ENCODE measurements around the gene TUBE1. TPM values are rescaled to one million over a fixed set of nuclear protein-coding genes. Genes with fewer than 3 reads are reported as not detected.
A peak's percentile ranks its signal among the peaks of the same experiment; 100 is the strongest.

The TUBE1 gene
- total RNA-seq, 6 experiments from 2014 or later, result 9.8 to 15.5 (median 11.2) TPM

GRCh38 chr6:112065426-112065986 is 21.8 kb downstream of the TUBE1 start:
- Mint-ChIP-seq H3K36me3 (ENCODE audit: low read depth) (no peaks in the 10 kb centered on the region), H3K27ac (no peak overlapping the region), H3K4me3 (no peak overlapping the region), H3K9me3 (no peaks in the 10 kb centered on the region), H3K27me3 (ENCODE audit: insufficient read depth) (no peaks in the 10 kb centered on the region), H3K4me1 (ENCODE audit: low read depth) (peaks cover 18% of the 10 kb centered on the region)
- no peak for DNase-seq
- TF ChIP-seq, protein P1, sequence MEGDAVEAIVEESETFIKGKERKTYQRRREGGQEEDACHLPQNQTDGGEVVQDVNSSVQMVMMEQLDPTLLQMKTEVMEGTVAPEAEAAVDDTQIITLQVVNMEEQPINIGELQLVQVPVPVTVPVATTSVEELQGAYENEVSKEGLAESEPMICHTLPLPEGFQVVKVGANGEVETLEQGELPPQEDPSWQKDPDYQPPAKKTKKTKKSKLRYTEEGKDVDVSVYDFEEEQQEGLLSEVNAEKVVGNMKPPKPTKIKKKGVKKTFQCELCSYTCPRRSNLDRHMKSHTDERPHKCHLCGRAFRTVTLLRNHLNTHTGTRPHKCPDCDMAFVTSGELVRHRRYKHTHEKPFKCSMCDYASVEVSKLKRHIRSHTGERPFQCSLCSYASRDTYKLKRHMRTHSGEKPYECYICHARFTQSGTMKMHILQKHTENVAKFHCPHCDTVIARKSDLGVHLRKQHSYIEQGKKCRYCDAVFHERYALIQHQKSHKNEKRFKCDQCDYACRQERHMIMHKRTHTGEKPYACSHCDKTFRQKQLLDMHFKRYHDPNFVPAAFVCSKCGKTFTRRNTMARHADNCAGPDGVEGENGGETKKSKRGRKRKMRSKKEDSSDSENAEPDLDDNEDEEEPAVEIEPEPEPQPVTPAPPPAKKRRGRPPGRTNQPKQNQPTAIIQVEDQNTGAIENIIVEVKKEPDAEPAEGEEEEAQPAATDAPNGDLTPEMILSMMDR (IDR thresholded peaks at IDR 0.05), result no peak

DNA sequence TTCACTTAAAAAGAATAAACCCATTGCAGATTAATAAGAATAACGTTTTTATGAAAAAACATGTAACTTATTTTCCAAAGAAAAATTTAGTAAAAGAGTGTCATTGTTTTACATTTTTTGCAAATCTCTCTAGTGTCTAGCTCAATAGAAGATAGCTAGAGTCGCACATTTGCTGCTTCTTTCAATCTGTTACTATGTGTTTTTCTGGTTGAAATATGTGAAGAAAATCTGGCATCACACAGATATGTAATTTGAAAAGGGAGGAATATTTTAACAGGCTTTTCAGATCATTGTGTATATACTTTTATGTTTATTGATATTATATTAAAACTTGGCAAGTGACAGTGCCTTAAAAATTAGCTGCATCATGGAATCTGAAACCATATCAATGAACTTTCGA is 24.3 kb downstream of the TUBE1 start:
- no peaks in the 10 kb centered on the region for H3K9me3 Mint-ChIP-seq
- H3K4me1 Mint-ChIP-seq (ENCODE audit: low read depth), result peaks cover 18% of the 10 kb centered on the region
- no peak overlapping the region for H3K4me3 Mint-ChIP-seq
- TF ChIP-seq, protein P1 (IDR thresholded peaks at IDR 0.05), result no peak
- H3K27ac Mint-ChIP-seq, result no peak overlapping the region
- H3K36me3 Mint-ChIP-seq (ENCODE audit: low read depth), result no peaks in the 10 kb centered on the region
- no peak for DNase-seq
- H3K27me3 Mint-ChIP-seq (ENCODE audit: insufficient read depth), result no peaks in the 10 kb centered on the region

DNA sequence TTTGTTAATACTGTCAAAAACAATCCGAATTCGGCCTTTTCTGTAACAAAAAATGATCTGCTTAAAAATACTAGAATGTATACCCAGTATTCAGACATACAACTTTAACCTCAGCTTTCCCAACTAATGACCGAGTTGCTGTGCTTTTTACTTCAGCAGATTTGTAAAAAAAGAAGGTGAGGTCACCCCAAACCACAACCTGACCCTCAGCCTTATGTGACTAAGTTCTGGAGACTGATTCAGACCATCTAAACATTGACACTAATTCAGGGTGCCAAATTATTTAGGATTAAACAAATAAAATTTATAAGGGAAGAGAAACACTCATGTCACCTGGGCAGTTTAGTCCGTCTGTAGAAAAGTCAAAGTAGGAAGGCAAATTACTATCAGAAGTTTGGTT is 25.7 kb downstream of the TUBE1 start:
- Mint-ChIP-seq H3K27me3 (ENCODE audit: insufficient read depth) (no peaks in the 10 kb centered on the region), H3K9me3 (no peaks in the 10 kb centered on the region), H3K4me3 (no peak overlapping the region), H3K36me3 (ENCODE audit: low read depth) (no peaks in the 10 kb centered on the region), H3K4me1 (ENCODE audit: low read depth) (peaks cover 18% of the 10 kb centered on the region), H3K27ac (no peak overlapping the region)
- DNase-seq, result peak; percentile 25
- TF ChIP-seq, protein P1 (IDR thresholded peaks at IDR 0.05), result no peak

GRCh38 chr6:112058243-112059032 is 28.8 kb downstream of the TUBE1 start:
- no peak for DNase-seq
- H3K9me3 Mint-ChIP-seq, result no peaks in the 10 kb centered on the region
- TF ChIP-seq, protein P1 (IDR thresholded peaks at IDR 0.05), result no peak
- H3K36me3 Mint-ChIP-seq (ENCODE audit: low read depth), result no peaks in the 10 kb centered on the region
- no peak overlapping the region for H3K27ac Mint-ChIP-seq
- peaks cover 14% of the 10 kb centered on the region for H3K4me1 Mint-ChIP-seq (ENCODE audit: low read depth)
- H3K27me3 Mint-ChIP-seq (ENCODE audit: insufficient read depth), result peaks cover 3% of the 10 kb centered on the region; the same call in 1 of the 2 replicates
- no peak overlapping the region for H3K4me3 Mint-ChIP-seq

DNA sequence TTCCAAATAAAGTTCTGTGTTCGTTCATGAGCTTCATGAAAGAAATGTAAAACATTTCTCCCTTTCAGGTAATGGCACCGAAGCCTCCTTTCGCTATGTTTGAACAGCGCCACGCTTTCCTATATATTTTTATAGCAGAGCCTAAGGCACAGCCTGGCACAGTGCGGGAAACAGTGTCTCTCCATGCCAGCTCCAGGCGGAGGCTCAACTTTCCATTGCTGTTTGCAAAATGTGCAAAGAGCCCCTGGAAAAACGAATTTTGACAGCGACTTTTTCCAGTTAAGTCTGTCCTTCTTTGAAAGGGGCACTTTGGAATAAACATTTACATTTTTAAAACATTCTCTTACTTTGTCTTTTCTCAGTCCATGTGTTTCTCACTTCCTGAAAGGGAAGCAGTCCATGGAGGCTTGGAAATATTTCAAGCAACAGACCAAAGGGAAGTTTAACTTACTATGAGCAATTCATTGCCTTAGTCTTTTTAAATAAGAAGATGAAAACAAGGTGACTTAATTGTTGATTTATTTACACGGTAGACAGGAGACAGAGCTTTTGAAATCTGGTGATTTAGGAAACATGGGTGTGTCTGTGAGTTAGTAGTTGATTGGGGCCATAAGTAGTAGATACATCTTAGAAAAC is 32.6 kb downstream of the TUBE1 start:
- Mint-ChIP-seq H3K27ac (no peak overlapping the region), H3K27me3 (ENCODE audit: insufficient read depth) (peaks cover 3% of the 10 kb centered on the region; the same call in 1 of the 2 replicates)

More for the DNA sequence above, 32.6 kb downstream of the TUBE1 start:
- no peak for DNase-seq
- peaks cover 7% of the 10 kb centered on the region for H3K4me1 Mint-ChIP-seq (ENCODE audit: low read depth)
- H3K4me3 Mint-ChIP-seq, result no peak overlapping the region
- no peaks in the 10 kb centered on the region for H3K36me3 Mint-ChIP-seq (ENCODE audit: low read depth)
- TF ChIP-seq, protein P1 (IDR thresholded peaks at IDR 0.05), result no peak
- no peaks in the 10 kb centered on the region for H3K9me3 Mint-ChIP-seq
